Fibroblast of the aortic adventitia (primary cell): ENCODE results near the gene SEC14L5. TPM values are rescaled to one million over a fixed set of nuclear protein-coding genes. Genes with fewer than 3 reads are reported as not detected.

ENCODE experiments used
- DNase-seq: peaks from one replicate; pipeline ENCODE4 v3.0.0-alpha.2; 2010; ENCODE audit warnings: low read depth
- H3K4me3 ChIP-seq: 2 replicates; pipeline ENCODE4 v1.5.1; 2011; ENCODE audit warnings: low read depth, mild to moderate bottlenecking, control low read depth, low read length, moderate library complexity
- total RNA-seq: library from RNA; depleted of rRNA; stranded (reverse); fragments of >200 nt; gene quantifications from 2 replicates; pipeline ENCODE4 v1.2.3, GENCODE V29; 2012; ENCODE audit warnings: low replicate concordance
- TF ChIP-seq, protein P1 (sequence below): IDR thresholded peaks from 2 replicates; pipeline ENCODE4 v1.5.1; 2011; ENCODE audit warnings: mild to moderate bottlenecking, low read length, control low read depth, inconsistent platforms; ENCODE audit not compliant: insufficient read depth

SEC14L5 gene
- total RNA-seq, 1 donor, result 1.2 TPM

DNA sequence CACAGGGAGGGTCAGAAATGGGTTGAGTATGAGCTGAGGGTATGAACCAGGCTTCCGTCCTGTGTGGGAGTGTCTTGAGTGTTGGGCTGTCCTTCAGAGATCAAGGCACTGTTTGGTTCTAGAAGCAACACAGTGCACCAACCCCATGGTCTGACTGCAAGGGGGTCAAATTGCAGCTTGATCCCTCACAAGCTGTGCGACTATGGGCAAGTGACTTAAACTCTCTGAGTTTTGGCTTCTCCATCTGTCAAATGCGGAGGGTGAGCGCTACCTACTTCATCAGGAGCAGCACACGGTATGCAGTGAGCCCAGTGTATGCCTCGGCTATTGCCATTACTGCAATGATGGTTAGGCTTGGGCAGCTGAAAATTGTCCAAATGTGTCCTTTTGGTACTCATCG, 21.0 kb downstream of the SEC14L5 start:
- H3K4me3 ChIP-seq, result no peak overlapping the region
- no peak for DNase-seq
- TF ChIP-seq, protein P1, sequence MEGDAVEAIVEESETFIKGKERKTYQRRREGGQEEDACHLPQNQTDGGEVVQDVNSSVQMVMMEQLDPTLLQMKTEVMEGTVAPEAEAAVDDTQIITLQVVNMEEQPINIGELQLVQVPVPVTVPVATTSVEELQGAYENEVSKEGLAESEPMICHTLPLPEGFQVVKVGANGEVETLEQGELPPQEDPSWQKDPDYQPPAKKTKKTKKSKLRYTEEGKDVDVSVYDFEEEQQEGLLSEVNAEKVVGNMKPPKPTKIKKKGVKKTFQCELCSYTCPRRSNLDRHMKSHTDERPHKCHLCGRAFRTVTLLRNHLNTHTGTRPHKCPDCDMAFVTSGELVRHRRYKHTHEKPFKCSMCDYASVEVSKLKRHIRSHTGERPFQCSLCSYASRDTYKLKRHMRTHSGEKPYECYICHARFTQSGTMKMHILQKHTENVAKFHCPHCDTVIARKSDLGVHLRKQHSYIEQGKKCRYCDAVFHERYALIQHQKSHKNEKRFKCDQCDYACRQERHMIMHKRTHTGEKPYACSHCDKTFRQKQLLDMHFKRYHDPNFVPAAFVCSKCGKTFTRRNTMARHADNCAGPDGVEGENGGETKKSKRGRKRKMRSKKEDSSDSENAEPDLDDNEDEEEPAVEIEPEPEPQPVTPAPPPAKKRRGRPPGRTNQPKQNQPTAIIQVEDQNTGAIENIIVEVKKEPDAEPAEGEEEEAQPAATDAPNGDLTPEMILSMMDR, result no peak

DNA sequence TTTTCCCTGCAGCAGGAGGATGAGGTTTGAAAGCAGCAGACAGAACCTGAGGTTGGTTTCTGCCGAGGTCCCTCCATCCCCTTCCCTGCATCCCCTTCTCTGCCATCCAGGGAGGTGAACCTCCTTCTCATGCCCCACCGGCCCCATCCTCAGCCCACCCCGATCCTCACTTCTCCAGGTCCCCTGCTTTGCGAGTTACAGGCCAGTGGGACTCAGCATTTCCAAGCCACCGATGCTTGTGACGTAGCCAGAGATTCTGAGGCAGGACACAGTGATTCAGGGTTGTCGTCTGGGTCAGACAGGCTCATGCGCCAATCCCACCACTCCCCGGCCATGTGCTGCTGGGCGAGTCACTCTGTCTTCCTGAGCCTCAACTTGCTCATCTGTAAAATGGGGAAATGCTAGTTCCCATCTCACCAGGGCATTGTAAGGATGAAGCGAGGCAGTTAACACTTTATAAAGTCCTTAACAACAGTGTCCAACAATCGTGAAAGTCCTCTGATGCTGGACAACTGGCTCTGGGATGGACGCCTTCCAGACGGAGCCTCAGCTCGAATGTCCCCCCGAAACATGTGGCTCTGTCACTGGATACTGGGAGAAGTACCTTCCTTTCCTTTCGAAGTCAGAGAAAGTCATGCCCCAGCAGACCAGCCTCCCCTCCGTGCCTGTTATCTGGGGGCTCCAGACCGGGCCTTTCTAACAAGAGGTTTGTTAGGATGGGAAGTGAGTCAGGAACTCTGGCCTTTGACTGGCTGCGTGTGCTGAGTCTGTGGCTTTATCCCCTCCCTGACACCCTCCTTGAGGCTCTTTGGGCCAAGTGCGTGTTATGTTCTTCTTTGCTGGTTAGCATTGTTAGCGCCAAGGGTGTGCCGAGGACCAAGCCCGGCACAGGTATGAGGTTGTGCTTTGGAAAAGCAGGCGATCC, 21.9 kb downstream of the SEC14L5 start:
- TF ChIP-seq, protein P1, result no peak
- DNase-seq, result no peak
- H3K4me3 ChIP-seq, result no peak overlapping the region

DNA sequence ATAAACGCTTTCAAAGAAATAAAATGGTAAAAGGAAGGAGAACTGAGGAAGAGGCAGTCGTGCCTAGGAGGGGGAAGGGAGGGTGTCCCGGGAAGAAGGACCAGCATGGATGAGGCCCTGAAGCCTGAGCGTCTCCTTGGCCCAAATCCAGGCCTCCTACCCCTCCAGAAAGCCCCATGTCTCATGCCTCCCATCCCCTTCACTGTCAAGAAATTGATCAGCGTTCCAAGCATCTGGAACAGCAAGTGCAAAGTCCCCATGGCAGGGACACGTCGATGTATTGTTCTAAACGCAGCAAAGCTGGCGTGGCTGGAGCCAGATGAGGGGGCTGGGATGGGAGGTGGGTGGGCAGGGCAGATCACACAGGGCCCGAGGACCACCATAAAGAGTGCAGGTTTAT, 22.6 kb downstream of the SEC14L5 start:
- TF ChIP-seq, protein P1, result no peak
- DNase-seq, result no peak
- no peak overlapping the region for H3K4me3 ChIP-seq

DNA sequence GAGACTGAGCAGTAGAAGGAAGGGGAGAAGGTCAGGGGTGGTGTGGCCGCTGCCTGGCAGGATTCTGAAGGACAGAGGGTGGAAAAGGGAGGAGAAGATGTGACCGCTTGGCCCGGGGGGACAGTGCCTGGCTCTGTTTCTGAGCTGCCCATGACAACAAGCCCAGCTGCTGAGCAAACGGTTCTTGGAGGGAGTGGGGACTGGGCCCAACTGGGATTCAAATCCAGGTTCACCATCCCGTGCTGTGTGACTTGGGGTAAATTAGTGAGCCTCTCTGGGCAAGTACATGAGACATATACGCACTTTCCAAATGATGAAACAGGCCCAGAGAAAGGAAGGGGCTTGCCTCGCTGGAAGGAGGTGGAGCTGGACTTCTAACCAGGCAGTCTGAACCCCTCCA, 23.3 kb downstream of the SEC14L5 start:
- no peak for DNase-seq
- no peak overlapping the region for H3K4me3 ChIP-seq
- TF ChIP-seq, protein P1, result no peak

DNA sequence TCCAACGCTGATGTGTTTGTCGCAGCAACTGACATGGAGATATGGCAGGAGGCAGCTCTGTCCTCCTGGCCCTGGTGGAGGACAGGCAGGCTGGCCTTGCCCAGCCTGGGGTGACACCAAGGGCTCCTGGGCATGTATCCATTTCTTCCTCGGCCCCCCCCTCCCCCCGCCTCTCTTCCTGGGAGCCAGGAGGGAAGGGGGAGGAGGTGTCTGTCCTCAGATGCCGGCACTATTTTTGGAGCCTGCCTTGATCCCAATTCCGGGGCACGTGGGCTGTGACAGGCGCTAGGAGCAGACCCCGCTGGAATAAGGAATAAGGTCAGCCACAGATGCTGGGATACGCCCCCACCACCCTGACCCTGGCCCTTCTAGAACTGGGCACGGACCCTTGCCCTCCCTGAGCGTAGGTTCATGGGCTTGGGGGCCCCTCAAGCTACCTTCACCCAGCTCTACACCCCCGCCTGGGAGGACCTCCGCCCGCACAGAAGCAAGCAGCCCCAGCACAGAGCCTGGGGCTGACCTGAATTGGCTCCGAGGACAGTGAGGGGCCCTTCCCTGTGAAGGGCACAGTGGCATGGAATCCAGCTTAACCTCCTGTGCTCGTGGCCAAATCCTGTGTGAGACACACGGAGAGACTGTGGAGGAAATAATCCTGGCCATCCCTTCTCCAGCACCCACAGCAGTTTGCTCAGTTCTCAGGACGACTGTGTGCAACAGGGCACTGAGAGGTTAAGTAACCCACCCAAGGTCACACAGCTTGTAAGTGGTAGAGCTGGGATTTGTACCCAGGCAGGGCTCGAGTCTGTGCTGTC, 24.1 kb downstream of the SEC14L5 start:
- no peak for DNase-seq
- H3K4me3 ChIP-seq, result no peak overlapping the region
- TF ChIP-seq, protein P1, result no peak

DNA sequence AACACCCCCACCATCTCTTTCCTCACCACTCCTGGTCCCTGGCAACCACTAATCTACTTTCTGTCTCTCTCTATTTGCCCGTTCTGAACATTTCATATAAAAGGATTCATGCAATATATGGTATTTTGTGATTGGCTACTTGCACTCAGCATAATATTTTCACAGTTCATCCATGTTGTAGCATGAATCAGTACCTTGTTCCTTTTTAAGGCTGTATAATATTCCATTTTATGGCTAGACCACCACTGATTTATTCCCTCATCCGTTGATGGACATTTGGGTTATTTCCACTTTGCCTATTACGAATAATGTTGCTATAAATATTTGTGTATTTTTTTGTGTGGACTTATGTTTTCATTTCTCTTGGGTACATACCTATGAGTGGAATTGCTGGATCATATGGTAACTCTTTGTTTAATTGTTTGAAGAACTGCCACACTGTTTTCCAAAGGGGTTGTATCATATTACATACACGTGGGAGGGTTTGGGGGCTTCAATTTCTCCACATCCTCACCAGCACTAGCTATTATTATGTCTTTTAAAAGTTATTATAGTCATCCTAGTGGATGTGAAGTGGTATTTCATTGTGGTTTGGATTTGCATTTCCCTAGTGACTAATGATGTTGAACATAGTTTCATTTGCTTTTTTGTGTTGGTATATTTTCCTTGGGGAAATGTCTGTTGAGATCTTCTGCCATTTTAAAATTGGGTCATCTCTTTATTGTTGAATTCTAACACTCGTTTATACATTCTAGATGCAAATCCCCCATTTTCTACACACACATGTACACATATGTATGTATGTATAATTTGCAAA, 26.3 kb downstream of the SEC14L5 start:
- no peak for DNase-seq
- TF ChIP-seq, protein P1, result no peak
- H3K4me3 ChIP-seq, result no peak overlapping the region
